ENCODE data around the gene RAB8A.

- no peak for TF ChIP-seq CTCF (conservative IDR thresholded peaks at IDR 0.05; ENCODE audit: low read depth, low read length)
- TF ChIP-seq EZH2 (IDR thresholded peaks at IDR 0.05; ENCODE audit: borderline replicate concordance, low read depth, low read length, poor library complexity, severe bottlenecking): no peak
These were observed 5.9 kb downstream of the RAB8A start for GRCh38 chr19:16117594-16118033.

All from A673 (cell line).